AG20443 (cell line): Measurements from ENCODE around the gene STRBP.
A peak's percentile ranks its signal among the peaks of the same experiment; 100 is the strongest.

Source experiments
- DNase-seq: peaks from one replicate; pipeline ENCODE4 v3.0.0; 2012; ENCODE audit warnings: low spot score, mixed read lengths

The STRBP gene

GRCh38 chr9:123129423-123129822 is 139.0 kb downstream of the STRBP start:
- no peak for DNase-seq

- no peak for DNase-seq
Measured at GRCh38 chr9:123128591-123128990, 139.8 kb downstream of the STRBP start.

GRCh38 chr9:123127512-123128075 is 140.8 kb downstream of the STRBP start:
- no peak for DNase-seq

- DNase-seq: no peak
Measured at GRCh38 chr9:123121457-123121856, 146.9 kb downstream of the STRBP start.

GRCh38 chr9:123120953-123121352 is 147.4 kb downstream of the STRBP start:
- no peak for DNase-seq

GRCh38 chr9:123120131-123120530 is 148.3 kb downstream of the STRBP start:
- DNase-seq: no peak

GRCh38 chr9:123119566-123119965 is 148.8 kb downstream of the STRBP start:
- no peak for DNase-seq

- no peak for DNase-seq
Measured at GRCh38 chr9:123116036-123116435, 152.3 kb downstream of the STRBP start.

GRCh38 chr9:123115146-123115913 is 153.1 kb downstream of the STRBP start:
- no peak for DNase-seq

- DNase-seq: no peak
Measured at GRCh38 chr9:123113185-123113584, 155.2 kb downstream of the STRBP start.

- DNase-seq: peak; percentile 66
Measured at GRCh38 chr9:123112015-123112975, 156.1 kb downstream of the STRBP start.

- DNase-seq: no peak
Measured at GRCh38 chr9:123111427-123112014, 156.9 kb downstream of the STRBP start.

- DNase-seq: no peak
Measured at GRCh38 chr9:123109540-123110279, 158.7 kb downstream of the STRBP start.

- DNase-seq: no peak
Measured at GRCh38 chr9:123108976-123109375, 159.4 kb downstream of the STRBP start.

GRCh38 chr9:123107639-123108285 is 160.6 kb downstream of the STRBP start:
- DNase-seq: no peak

- DNase-seq: no peak
Measured at GRCh38 chr9:123105490-123105889, 162.9 kb downstream of the STRBP start.

GRCh38 chr9:123104807-123105206 is 163.6 kb downstream of the STRBP start:
- no peak for DNase-seq

- no peak for DNase-seq
Measured at GRCh38 chr9:123102375-123103113, 165.8 kb downstream of the STRBP start.

- DNase-seq: no peak
Measured at GRCh38 chr9:123099548-123099947, 168.8 kb downstream of the STRBP start.

GRCh38 chr9:123099042-123099441 is 169.3 kb downstream of the STRBP start:
- DNase-seq: no peak
